ENCODE data around the gene SLC35F3. TPM values are rescaled to one million over a fixed set of nuclear protein-coding genes. Genes with fewer than 3 reads are reported as not detected.

The SLC35F3 gene
- total RNA-seq, 1 experiment from 2014 or later: 19.1 TPM

DNA sequence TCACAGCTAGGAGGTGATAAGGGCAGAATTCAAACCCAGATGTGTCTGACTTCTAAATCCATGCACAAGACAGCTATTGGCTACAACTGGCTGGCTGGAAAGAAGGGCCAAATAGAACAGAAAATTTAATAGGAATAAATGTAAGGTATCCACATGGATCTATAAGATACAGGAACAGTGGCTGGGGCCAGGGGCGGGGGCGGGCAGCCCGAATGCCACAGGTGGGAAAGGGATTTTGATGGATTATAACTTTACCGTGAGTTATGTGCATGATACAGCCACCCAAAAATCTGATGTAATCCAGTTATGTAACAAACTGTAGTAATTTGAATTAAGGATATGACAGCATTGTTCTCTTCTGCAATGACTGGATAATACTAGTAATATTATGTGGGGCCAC lies 381.7 kb downstream of the SLC35F3 start:
- TF ChIP-seq SIN3A (IDR thresholded peaks at IDR 0.05; ENCODE audit: borderline replicate concordance, insufficient read depth, low read depth, low read length) (no peak), POLR2AphosphoS5 (IDR thresholded peaks at IDR 0.05; ENCODE audit: low read depth, low read length) (no peak), TCF7L2 (IDR thresholded peaks at IDR 0.05; ENCODE audit: low read depth, low read length) (no peak)
- TF ChIP-seq, protein P1, sequence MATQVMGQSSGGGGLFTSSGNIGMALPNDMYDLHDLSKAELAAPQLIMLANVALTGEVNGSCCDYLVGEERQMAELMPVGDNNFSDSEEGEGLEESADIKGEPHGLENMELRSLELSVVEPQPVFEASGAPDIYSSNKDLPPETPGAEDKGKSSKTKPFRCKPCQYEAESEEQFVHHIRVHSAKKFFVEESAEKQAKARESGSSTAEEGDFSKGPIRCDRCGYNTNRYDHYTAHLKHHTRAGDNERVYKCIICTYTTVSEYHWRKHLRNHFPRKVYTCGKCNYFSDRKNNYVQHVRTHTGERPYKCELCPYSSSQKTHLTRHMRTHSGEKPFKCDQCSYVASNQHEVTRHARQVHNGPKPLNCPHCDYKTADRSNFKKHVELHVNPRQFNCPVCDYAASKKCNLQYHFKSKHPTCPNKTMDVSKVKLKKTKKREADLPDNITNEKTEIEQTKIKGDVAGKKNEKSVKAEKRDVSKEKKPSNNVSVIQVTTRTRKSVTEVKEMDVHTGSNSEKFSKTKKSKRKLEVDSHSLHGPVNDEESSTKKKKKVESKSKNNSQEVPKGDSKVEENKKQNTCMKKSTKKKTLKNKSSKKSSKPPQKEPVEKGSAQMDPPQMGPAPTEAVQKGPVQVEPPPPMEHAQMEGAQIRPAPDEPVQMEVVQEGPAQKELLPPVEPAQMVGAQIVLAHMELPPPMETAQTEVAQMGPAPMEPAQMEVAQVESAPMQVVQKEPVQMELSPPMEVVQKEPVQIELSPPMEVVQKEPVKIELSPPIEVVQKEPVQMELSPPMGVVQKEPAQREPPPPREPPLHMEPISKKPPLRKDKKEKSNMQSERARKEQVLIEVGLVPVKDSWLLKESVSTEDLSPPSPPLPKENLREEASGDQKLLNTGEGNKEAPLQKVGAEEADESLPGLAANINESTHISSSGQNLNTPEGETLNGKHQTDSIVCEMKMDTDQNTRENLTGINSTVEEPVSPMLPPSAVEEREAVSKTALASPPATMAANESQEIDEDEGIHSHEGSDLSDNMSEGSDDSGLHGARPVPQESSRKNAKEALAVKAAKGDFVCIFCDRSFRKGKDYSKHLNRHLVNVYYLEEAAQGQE (IDR thresholded peaks at IDR 0.05; ENCODE audit: insufficient read depth in 1 of 2, low read depth in 2 of 2, low read length in 1 of 2): no peak
- TF ChIP-seq, protein P2, sequence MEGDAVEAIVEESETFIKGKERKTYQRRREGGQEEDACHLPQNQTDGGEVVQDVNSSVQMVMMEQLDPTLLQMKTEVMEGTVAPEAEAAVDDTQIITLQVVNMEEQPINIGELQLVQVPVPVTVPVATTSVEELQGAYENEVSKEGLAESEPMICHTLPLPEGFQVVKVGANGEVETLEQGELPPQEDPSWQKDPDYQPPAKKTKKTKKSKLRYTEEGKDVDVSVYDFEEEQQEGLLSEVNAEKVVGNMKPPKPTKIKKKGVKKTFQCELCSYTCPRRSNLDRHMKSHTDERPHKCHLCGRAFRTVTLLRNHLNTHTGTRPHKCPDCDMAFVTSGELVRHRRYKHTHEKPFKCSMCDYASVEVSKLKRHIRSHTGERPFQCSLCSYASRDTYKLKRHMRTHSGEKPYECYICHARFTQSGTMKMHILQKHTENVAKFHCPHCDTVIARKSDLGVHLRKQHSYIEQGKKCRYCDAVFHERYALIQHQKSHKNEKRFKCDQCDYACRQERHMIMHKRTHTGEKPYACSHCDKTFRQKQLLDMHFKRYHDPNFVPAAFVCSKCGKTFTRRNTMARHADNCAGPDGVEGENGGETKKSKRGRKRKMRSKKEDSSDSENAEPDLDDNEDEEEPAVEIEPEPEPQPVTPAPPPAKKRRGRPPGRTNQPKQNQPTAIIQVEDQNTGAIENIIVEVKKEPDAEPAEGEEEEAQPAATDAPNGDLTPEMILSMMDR (IDR thresholded peaks at IDR 0.05): no peak
- no TSS peak for BruUV-seq (replicated peaks)
- H3K4me3 ChIP-seq (ENCODE audit: low read depth in 2 of 2, low read length in 2 of 2): no peak overlapping the region
- H3K36me3 ChIP-seq (ENCODE audit: control insufficient read depth, insufficient read depth, low read length): no peaks in the 10 kb centered on the region
- H3K27ac ChIP-seq (ENCODE audit: low read length): no peak overlapping the region
- H3K4me1 ChIP-seq (ENCODE audit: control insufficient read depth, insufficient read depth, low read length): no peaks in the 10 kb centered on the region
- H3K27me3 ChIP-seq (ENCODE audit: control insufficient read depth, insufficient read depth, low read length): no peaks in the 10 kb centered on the region
- peaks cover 9% of the 10 kb centered on the region; the same call in 1 of the 2 replicates for H3K9me3 ChIP-seq (ENCODE audit: control insufficient read depth, insufficient read depth, low read depth, low read length)
- CTCF ChIA-PET: no interaction called here
- POLR2A ChIA-PET: interaction anchor here (0.7 kb wide), 1 partner anchor 10 kb away, joined by 3 read pairs; no protein-coding TSS in a partner anchor
- DNase-seq (ENCODE audit: low read depth, low spot score) (no peak), ATAC-seq (no peak)
- intact Hi-C loops (cut with micrococcal nuclease; ENCODE audit: unreplicated experiment) (no loop called here), in situ Hi-C loops (cut with HindIII; ENCODE audit: low pct_unique_long_range_greater_than_20kb, low sequenced_read_pairs) (no loop called here)

DNA sequence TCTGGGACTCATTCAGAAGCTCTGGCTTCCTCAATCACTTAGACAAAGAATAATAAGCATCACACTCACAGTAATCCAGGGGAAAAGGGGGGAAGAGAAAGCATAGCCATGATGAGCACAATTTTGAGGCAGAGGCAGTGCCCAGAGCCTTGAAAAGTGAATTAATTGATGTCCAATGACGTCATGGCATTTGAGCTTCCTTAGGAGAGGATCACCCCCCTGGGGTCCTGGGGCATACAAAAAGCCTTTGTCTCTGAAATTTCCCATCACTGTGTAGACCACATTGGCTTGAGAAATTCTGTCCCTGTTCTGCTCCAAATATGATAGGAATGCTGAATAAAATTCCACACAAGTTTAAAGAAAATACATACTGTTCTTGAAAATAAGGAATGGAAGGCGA lies 384.5 kb downstream of the SLC35F3 start:
- Histone ChIP-seq H3K36me3 (ENCODE audit: control insufficient read depth, insufficient read depth, low read length) (no peaks in the 10 kb centered on the region), H3K4me1 (ENCODE audit: control insufficient read depth, insufficient read depth, low read length) (no peaks in the 10 kb centered on the region), H3K9me3 (ENCODE audit: control insufficient read depth, insufficient read depth, low read depth, low read length) (peaks cover 9% of the 10 kb centered on the region; the same call in 1 of the 2 replicates), H3K27ac (ENCODE audit: low read length) (no peak overlapping the region), H3K4me3 (ENCODE audit: low read depth in 2 of 2, low read length in 2 of 2) (no peak overlapping the region), H3K27me3 (ENCODE audit: control insufficient read depth, insufficient read depth, low read length) (no peaks in the 10 kb centered on the region)
- TF ChIP-seq, protein P2 (IDR thresholded peaks at IDR 0.05): no peak
- TF ChIP-seq, protein P1 (IDR thresholded peaks at IDR 0.05; ENCODE audit: insufficient read depth in 1 of 2, low read depth in 2 of 2, low read length in 1 of 2): no peak
- no peak for TF ChIP-seq TCF7L2 (IDR thresholded peaks at IDR 0.05; ENCODE audit: low read depth, low read length)
- TF ChIP-seq SIN3A (IDR thresholded peaks at IDR 0.05; ENCODE audit: borderline replicate concordance, insufficient read depth, low read depth, low read length): no peak
- CTCF ChIA-PET: no interaction called here
- ATAC-seq (no peak), DNase-seq (ENCODE audit: low read depth, low spot score) (no peak)
- in situ Hi-C loops (cut with HindIII; ENCODE audit: low pct_unique_long_range_greater_than_20kb, low sequenced_read_pairs): no loop called here
- intact Hi-C loops (cut with micrococcal nuclease; ENCODE audit: unreplicated experiment): no loop called here
- POLR2A ChIA-PET: no interaction called here
- no TSS peak for BruUV-seq (replicated peaks)
